ENCODE results near the gene AIF1.

GRCh38 chr6:31569861-31570536, 45.0 kb upstream of the AIF1 start:
- TF ChIP-seq CTCF (IDR thresholded peaks at IDR 0.05) (no peak), POLR2A (IDR thresholded peaks at IDR 0.05) (no peak)
